ENCODE measurements around the gene CHAC1. TPM values are rescaled to one million over a fixed set of nuclear protein-coding genes. Genes with fewer than 3 reads are reported as not detected.

CHAC1 gene
- total and polyA plus RNA-seq, 2 of the 13 experiments (the other 11 are each of a cell fraction or from before 2014, with no cell fraction given): 0.44 TPM; not detected in 1

DNA sequence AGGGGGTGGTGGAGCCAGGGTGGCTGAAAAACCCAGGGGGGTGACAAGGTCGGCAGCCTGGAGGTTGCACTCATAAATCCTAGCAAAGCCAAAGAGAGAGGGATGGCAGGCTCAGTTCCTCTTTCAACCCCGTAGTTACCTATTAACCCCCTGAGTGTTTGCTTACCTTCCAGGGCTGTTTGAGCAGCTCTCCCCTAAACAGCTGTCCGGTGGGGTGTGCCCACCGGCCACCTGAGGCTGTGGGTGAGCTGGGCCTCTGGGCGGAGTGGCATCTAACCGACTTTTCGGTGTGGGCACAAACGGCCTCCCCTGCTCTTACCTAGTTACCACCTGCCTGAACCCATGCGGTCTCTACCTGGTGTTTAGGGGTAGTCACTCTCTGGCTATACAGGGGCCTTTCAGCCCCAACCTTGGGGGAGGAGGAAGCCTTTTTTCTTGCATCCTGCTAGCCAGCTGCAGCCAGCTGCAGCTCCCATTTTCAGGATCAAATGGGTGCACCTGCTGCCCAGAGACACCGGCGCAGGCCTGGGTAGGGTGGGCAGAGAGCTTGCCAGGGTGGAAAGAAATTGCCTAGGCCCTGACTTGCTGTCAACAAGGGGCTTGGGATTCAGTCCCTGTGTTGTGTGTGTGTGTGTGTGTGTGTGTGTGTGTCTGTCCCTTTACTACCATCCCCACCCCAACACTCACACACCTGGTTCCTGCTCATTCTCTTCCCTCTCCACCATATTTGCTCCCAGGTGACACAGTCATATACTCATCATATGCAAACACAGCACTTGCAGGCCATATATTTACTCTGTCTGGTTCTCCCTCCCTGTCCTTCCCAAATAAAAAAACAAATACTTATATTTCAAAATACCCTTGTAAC lies 20.4 kb upstream of the CHAC1 start (continued):
- TF ChIP-seq ZNF101 (CRISPR knock-in tag; IDR thresholded peaks at IDR 0.05; ENCODE audit: borderline replicate concordance, low read depth): no peak
- no peak for TF ChIP-seq SUZ12 (IDR thresholded peaks at IDR 0.05; ENCODE audit: low read depth, low read length)
- no peak for TF ChIP-seq NFATC3 (CRISPR knock-in tag; IDR thresholded peaks at IDR 0.05)
- TF ChIP-seq HDAC6 (IDR thresholded peaks at IDR 0.05; ENCODE audit: low read depth, low read length): no peak
- no peak for TF ChIP-seq PAF1 (CRISPR knock-in tag; IDR thresholded peaks at IDR 0.05)
- TF ChIP-seq ZNF276 (CRISPR knock-in tag; IDR thresholded peaks at IDR 0.05; ENCODE audit: low read depth): no peak; the same call in 1 of the 2 replicates
- no peak for TF ChIP-seq ZNF747 (CRISPR knock-in tag; IDR thresholded peaks at IDR 0.05; ENCODE audit: borderline replicate concordance)
- TF ChIP-seq ZNF30 (CRISPR knock-in tag; IDR thresholded peaks at IDR 0.05): no peak
- TF ChIP-seq THAP11 (CRISPR knock-in tag; IDR thresholded peaks at IDR 0.05): no peak; the same call in 1 of the 2 replicates
- TF ChIP-seq ZNF335 (CRISPR knock-in tag; IDR thresholded peaks at IDR 0.05): no peak
- no peak for TF ChIP-seq IKZF4 (CRISPR knock-in tag; IDR thresholded peaks at IDR 0.05; ENCODE audit: borderline replicate concordance, low read depth, not compliant biosample characterization)
- TF ChIP-seq ZNF790 (CRISPR knock-in tag; IDR thresholded peaks at IDR 0.05; ENCODE audit: borderline replicate concordance): no peak
- TF ChIP-seq ZNF652 (CRISPR knock-in tag; IDR thresholded peaks at IDR 0.05; ENCODE audit: borderline replicate concordance, low read depth): peak; percentile 79; the same call in 1 of the 2 replicates
- TF ChIP-seq MYC (CRISPR knock-in tag; IDR thresholded peaks at IDR 0.05; ENCODE audit: borderline replicate concordance): no peak; the same call in 1 of the 2 replicates
- no peak for TF ChIP-seq ZFY (CRISPR knock-in tag; IDR thresholded peaks at IDR 0.05)
- no peak for TF ChIP-seq MYNN (CRISPR knock-in tag; IDR thresholded peaks at IDR 0.05; ENCODE audit: low read depth)
- TF ChIP-seq, protein P1, sequence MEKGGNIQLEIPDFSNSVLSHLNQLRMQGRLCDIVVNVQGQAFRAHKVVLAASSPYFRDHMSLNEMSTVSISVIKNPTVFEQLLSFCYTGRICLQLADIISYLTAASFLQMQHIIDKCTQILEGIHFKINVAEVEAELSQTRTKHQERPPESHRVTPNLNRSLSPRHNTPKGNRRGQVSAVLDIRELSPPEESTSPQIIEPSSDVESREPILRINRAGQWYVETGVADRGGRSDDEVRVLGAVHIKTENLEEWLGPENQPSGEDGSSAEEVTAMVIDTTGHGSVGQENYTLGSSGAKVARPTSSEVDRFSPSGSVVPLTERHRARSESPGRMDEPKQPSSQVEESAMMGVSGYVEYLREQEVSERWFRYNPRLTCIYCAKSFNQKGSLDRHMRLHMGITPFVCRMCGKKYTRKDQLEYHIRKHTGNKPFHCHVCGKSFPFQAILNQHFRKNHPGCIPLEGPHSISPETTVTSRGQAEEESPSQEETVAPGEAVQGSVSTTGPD (CRISPR knock-in tag; IDR thresholded peaks at IDR 0.05): no peak
- no peak for TF ChIP-seq ZNF547 (CRISPR knock-in tag; IDR thresholded peaks at IDR 0.05)
- no peak for TF ChIP-seq ZFP41 (CRISPR knock-in tag; IDR thresholded peaks at IDR 0.05; ENCODE audit: borderline replicate concordance)
- no peak for TF ChIP-seq SOX6 (IDR thresholded peaks at IDR 0.05)
- 0 out of 2 replicates have a peak, but pooled peaks have one; percentile 27 for TF ChIP-seq SOX6 (CRISPR knock-in tag; IDR thresholded peaks at IDR 0.05)
- TF ChIP-seq TOE1 (CRISPR knock-in tag; IDR thresholded peaks at IDR 0.05): no peak
- TF ChIP-seq FOXO1 (CRISPR knock-in tag; IDR thresholded peaks at IDR 0.05): no peak; the same call in 1 of the 2 replicates
- TF ChIP-seq TBX2 (CRISPR knock-in tag; IDR thresholded peaks at IDR 0.05; ENCODE audit: borderline replicate concordance): 0 out of 2 replicates have a peak, but pooled peaks have one; percentile 39
